ENCODE data around the gene AJAP1.

AJAP1 gene

DNA sequence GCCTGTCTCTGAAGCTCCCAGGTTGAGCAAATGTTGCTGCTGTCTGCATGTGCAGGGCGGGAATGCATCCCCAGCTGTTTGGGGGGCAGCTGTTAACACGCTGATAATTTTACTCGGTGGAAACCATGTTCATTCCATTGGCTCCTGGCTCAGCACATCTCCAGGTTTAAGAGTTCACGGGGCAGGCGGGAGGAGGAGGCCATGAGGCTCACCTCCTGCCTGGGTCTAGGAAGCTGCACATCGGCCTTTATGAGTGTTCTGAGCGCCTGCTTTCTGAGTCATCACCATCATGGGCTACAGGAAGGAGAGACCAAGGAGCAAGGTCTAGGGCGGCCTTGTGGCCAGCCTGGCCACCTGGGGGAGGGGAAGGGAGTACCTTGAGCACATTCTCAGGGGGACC, 29.7 kb downstream of the AJAP1 start:
- DNase-seq, result no peak

- DNase-seq, result no peak
Measured at GRCh38 chr1:4684864-4685522, 30.6 kb downstream of the AJAP1 start.

DNA sequence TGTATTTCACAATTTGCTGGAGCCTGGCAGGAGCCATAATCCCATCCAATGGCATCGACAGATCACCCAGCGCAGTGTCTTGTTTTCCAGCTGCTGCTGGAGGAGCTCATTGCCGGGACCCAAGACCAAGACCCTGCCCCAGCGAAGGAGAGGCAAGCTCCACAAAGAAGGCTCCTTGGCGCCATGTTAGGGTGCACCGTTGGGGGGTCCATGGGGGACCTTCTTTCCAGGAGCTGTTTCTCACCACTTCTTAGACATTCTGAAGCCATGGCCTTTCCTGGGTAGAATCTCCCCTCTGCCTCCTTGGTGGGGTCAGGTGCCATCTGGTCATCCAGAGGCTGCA, 31.1 kb downstream of the AJAP1 start:
- no peak for DNase-seq

GRCh38 chr1:4687943-4688342, 33.5 kb downstream of the AJAP1 start:
- DNase-seq, result no peak

DNA sequence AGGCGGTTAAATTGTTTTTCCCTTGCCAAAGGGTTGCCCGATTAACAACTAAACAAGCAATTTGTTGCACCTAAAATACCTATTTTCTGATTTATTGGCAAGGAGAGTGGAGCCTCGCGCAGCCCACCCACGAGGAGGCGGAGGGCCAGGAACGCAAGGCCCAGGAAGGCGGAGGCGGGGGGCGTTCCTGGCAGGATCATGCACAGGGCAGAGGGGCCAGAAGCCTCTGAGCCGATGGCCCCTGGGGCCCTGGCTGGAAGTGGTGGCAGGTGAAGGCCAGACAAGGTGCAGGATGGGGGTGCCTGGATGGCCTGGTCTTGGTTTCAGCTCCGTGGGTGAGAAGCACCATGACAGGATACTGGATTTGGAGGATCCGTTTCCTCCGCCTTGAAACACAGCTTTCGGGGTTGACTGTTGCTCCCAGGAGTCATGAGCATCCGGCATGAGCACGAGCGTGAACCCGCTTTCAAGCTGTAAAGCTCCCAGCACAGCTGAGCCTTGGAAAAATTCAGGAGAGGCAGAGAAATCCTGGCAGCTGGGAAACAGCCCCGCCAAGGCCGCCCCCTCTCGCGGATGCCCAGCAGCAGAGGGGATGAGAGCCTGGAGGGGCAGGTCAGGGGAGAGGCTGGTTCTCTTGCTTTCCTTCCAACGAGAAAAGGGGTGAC, 35.0 kb downstream of the AJAP1 start:
- DNase-seq, result no peak

GRCh38 chr1:4689941-4690635, 35.7 kb downstream of the AJAP1 start:
- DNase-seq, result no peak

GRCh38 chr1:4690951-4691675, 36.7 kb downstream of the AJAP1 start:
- DNase-seq, result no peak

GRCh38 chr1:4691766-4692405, 37.5 kb downstream of the AJAP1 start:
- no peak for DNase-seq

GRCh38 chr1:4692437-4692836, 38.0 kb downstream of the AJAP1 start:
- no peak for DNase-seq

DNA sequence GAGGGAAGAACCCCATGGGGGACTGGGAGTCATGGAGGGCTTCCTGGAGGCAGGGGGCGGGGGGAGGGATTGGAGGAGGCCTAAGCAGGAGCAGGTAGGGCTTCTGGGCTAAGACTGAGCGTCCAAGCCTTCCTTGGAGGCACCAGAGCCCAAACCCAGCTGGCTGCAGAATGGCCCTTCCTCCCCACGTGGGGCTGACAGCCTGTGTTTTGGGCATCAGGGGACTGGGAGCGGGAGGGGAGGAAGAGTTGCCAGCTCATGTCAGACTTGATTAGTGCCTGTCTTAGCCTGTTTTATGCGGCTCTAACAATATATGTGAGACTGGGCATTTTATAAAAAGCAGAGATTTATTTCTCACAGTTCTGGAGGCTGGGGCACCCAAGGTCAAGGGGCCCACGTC, 38.9 kb downstream of the AJAP1 start:
- DNase-seq, result no peak

- no peak for DNase-seq
Measured at GRCh38 chr1:4693891-4694290, 39.5 kb downstream of the AJAP1 start.

DNA sequence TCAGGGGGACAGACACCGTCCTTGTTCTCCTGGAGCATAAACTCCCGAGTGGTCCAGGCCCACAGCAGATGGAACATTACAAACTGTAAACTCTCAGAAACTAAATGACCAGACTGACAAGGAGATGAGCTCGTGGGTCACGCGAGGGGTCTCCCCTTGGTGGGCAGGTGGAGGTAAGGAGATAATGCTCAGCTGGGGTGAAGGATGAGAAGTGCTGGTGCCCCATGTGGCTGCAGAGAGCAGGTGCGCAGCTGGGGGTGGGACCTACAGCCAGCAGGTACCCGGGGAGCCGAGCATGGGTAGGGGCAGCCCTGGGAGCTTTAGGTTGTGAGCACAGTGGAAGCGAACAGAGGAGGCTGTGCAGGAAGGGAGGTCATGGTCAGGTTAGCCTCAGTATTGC, 40.1 kb downstream of the AJAP1 start:
- DNase-seq, result no peak

DNA sequence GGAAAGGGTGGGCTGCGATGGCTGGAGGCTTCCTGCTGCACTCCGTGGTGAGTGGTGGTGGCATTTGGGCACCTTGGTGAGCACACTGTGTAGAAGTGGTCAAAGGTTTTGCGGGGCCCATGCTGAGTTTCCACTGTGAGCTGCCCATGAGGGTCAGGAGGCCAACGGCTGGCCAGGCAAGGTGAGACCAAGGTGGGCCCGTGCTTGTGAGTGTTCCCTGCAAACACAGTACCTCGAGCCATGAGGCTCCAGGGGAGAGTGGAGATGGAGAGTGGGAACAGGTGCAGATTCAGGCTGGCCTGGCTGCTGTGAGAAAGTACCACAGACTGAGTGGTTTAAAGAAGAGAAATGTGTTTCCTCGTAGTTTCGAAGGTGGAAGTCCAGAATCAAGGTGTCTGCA, 40.8 kb downstream of the AJAP1 start:
- DNase-seq, result no peak

- no peak for DNase-seq
Measured at GRCh38 chr1:4696161-4696745, 41.8 kb downstream of the AJAP1 start.

DNA sequence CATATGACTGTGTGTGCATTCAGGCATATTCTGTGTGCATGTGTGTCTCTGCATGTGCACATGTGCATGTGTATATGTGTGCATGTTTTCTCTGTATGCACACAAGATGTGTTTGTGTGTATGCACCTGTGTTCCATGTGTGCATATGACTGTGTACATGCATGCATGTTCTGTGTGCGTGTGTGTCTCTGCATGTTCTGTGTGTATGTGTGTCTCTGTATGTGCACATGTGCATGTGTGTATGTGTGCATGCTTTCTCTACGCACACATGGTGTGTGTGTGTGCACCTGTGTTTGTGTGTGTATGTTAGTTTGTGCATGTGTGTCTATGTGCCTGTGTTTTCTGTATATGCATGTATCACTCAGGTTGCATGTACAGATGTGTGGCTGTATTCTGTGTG, 42.3 kb downstream of the AJAP1 start:
- DNase-seq, result no peak

DNA sequence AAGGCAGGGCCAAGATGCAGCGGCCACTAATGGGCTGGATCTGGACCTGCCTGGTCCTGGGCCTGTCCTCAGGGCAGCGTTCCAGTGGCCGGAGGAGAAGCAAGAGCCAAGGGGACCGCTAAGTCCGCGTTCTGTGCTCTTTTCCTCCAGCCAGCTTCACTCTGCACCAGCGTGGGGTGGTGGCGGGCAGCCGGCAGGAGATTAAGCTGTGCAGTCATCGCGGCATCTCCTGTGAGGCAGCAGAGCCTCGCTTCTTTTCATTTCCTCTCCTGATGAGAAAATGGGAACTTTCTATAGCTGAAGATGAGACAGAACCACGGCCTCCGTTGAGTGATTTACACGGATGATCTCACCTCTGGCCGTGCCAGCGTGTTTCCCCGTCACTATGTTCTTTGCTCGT, 43.4 kb downstream of the AJAP1 start:
- no peak for DNase-seq

DNA sequence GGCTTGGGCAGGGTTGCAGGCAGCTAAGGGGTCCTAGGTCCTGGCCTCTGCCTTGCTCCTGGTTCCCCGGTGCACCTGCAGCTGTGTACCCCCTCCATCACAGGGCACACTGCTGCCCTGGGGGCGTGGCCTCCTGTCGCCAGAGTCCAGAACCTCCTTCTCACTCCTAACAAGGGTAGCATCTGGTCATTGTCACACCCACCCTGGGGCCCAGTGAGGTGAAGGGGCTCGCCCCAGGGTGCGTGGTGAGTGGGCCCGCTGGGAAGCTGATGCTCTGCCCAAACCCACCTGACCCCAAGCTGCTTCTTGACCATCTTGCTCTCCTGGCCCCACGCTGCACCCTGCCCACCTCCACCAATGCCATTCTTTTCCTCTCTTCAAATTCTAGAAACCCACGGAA, 44.5 kb downstream of the AJAP1 start:
- DNase-seq, result no peak

DNA sequence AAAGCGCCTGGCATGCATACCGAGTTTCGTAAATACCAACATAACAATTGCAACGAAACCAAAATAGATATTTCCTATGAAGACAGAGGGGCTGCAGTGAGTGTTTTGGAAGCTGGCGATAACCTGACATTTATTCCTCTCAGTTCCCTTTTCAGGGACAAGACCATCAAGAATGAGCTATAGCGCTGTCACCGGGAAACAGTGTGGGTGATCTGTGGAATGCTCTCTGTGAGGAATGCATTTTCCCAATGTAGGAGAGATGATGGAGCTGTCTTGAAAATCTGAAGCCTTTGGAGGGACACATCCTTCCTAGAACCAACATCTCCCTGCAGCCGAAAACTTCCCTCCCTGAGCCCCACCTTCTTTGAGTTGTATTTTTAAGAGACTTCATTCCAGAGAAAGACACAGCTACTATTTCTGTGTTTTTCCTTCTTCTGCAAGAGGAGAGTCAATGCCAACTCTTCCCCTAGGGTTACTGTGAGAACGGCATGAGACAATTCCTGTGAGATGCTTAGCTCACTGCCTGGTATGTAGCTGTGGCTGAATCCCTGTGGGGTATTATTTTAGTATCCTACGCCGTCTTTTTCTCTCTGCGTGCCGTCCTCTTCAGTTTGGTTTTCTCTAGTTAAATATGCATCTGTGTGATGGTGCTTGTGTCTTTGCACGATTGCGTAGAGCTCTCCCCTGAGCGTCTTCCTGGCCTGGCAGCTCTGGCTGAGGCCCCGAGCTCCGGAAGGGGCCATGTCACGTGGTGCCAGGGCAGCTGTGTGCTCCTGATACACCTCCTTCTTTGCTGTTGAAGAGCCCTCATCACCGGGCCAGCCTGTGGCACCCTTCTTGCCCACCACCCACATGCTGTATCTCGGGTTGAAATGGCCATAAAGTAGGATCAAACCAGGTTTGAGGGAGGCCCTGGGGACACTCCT, 45.2 kb downstream of the AJAP1 start:
- no peak for DNase-seq

- DNase-seq, result no peak
Measured at GRCh38 chr1:4700801-4701200, 46.4 kb downstream of the AJAP1 start.

DNA sequence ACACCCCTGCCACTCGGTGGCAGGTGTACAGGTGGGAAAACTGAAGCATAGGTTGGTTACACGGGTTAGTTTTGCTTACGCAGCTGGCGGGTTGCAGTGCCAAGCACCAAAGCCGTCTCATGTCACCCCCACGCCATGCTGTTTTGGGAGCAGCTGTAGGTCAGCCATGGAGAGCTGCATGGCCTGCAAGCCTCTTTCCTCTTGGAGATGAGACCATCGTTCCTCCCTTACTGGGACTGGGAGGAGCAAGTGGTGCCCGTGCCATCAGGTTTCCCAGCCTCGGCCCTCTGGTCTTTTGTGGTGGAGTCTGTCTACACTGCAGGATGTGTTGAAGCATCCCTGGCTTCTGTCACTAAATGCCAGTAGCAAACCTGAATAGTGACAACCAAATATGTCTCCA, 46.9 kb downstream of the AJAP1 start:
- DNase-seq, result no peak

DNA sequence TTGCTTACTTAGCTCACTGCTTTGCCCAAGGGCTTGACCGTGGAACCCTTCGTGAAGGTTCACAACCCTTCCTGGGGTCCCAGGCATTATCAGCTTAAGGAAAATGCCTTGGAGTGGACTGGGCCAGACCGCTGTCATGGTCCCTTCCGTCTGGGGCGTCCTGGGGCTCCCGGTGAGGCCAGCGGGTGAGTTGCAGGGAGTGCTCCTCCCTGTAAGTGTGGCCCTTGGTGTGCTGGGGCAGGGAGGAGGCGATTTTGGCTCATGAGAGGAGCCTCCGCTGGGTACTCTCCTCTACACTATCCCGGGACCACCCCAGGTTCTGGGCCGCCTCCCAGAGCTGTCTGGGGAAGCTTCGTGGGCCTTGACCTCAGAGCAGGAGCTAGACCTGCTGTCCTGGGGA, 48.1 kb downstream of the AJAP1 start:
- no peak for DNase-seq

DNA sequence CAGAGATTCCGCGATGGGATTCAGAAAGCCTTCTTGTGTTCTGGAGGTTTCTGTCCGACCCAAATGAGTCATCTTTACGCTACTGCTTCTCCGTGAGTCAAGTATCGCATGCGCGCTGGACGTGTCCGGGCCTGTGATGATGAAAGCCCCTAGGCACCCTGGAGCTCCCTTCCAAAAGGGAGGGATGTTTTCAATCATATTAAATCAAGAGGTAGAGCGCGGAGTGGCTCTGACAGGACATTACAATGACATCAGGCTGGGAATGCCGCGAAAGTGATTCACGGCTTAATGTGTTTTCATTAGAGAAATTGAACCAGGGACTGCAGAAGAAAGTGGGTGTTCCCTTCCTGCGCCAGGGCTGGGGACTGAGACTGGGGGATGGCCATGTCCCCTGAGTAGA, 48.5 kb downstream of the AJAP1 start:
- no peak for DNase-seq

Measured in CD4-positive, alpha-beta T cell treated with Interferon gamma for 1 hour (primary cell).